Thymus (tissue), 11 donors: ENCODE results near the gene ATF6. TPM values are rescaled to one million over a fixed set of nuclear protein-coding genes. Genes with fewer than 3 reads are reported as not detected.

Experiments
- DNase-seq, 9 donors: peaks; one replicate each; pipeline ENCODE4 v3.0.0-alpha.2; 2013; ENCODE audit warnings: low spot score in 9 of 9, low read depth in 6 of 9, missing footprints in 1 of 9
- H3K27ac ChIP-seq, 2 donors: one replicate each; pipeline ENCODE4 v1.5.1; 2013; ENCODE audit warnings: control low read depth in 1 of 2, low read depth in 1 of 2, low read length in 1 of 2, mild to moderate bottlenecking in 1 of 2, moderate library complexity in 1 of 2
- H3K27me3 ChIP-seq, 2 donors: one replicate each; pipeline ENCODE4 v1.5.1; 2013; ENCODE audit warnings: low read length in 1 of 2; ENCODE audit not compliant: control insufficient read depth in 2 of 2, insufficient read depth in 1 of 2
- H3K36me3 ChIP-seq, 2 donors: one replicate each; pipeline ENCODE4 v1.5.1; 2013; ENCODE audit warnings: low read length in 1 of 2, mild to moderate bottlenecking in 1 of 2, moderate library complexity in 1 of 2; ENCODE audit not compliant: control insufficient read depth in 2 of 2, insufficient read depth in 2 of 2
- H3K4me1 ChIP-seq, 2 donors: one replicate each; pipeline ENCODE4 v1.5.1; 2013; ENCODE audit warnings: low read length in 2 of 2; ENCODE audit not compliant: control insufficient read depth in 2 of 2, insufficient read depth in 2 of 2
- H3K4me3 ChIP-seq, 2 donors: one replicate each; pipeline ENCODE4 v1.5.1; 2013; ENCODE audit warnings: low read length in 2 of 2, control low read depth in 1 of 2, mild to moderate bottlenecking in 1 of 2
- H3K9me3 ChIP-seq, 2 donors: one replicate each; pipeline ENCODE4 v1.5.1; 2013; ENCODE audit warnings: low read length in 1 of 2, mild to moderate bottlenecking in 1 of 2; ENCODE audit not compliant: control insufficient read depth in 2 of 2, insufficient read depth in 1 of 2
- WGBS: extraction: QIAGEN DNeasy Blood & Tissue Kit; methylation state at CpG from one replicate; pipeline ENCODE4 v1.1.7; 2013; 5-methylcytosine and 5-hydroxymethylcytosine counted together
- polyA plus RNA-seq: library from polyadenylated mRNA; stranded (reverse); fragments of 200-250 nt; gene quantifications from one replicate; pipeline ENCODE4 v1.2.3, GENCODE V29; 2013
- total RNA-seq: library from RNA; stranded (reverse); fragments of 120-200 nt; gene quantifications from one replicate; pipeline ENCODE4 v1.2.4, GENCODE V29; 2013
- donor health status: healthy.

ATF6 gene
- total and polyA plus RNA-seq, 2 donors, result 6.5 to 12.7 TPM

- no peaks in the 10 kb centered on the region for H3K9me3 ChIP-seq
- no peaks in the 10 kb centered on the region for H3K27me3 ChIP-seq
- 18% methylated on average over 1 of the region's 1 CpG for WGBS
- no peak for DNase-seq
- no peaks in the 10 kb centered on the region for H3K4me1 ChIP-seq
- H3K27ac ChIP-seq, result no peak overlapping the region
- no peak overlapping the region for H3K4me3 ChIP-seq
- H3K36me3 ChIP-seq, result peaks cover 3 to 7% of the 10 kb centered on the region in 2 donors
These were observed 77.0 kb downstream of the ATF6 start for GRCh38 chr1:161843156-161843555.

- DNase-seq, result no peak
- no peaks in the 10 kb centered on the region for H3K9me3 ChIP-seq
- H3K4me3 ChIP-seq, result no peak overlapping the region
- H3K27ac ChIP-seq, result no peak overlapping the region
- H3K4me1 ChIP-seq, result no peaks in the 10 kb centered on the region
- H3K36me3 ChIP-seq, result peaks cover 3 to 4% of the 10 kb centered on the region in 2 donors
- no peaks in the 10 kb centered on the region for H3K27me3 ChIP-seq
These were observed 78.6 kb downstream of the ATF6 start for GRCh38 chr1:161844696-161845095.

GRCh38 chr1:161848676-161849075 lies 82.6 kb downstream of the ATF6 start:
- H3K27ac ChIP-seq, result no peak overlapping the region
- H3K27me3 ChIP-seq, result no peaks in the 10 kb centered on the region
- WGBS, result 97% methylated on average over 1 of the region's 1 CpG
- H3K4me1 ChIP-seq, result no peaks in the 10 kb centered on the region
- H3K36me3 ChIP-seq, result peaks cover 5 to 10% of the 10 kb centered on the region in 2 donors
- no peak overlapping the region for H3K4me3 ChIP-seq
- no peaks in the 10 kb centered on the region for H3K9me3 ChIP-seq
- no peak for DNase-seq

GRCh38 chr1:161849518-161849917 lies 83.4 kb downstream of the ATF6 start:
- Histone ChIP-seq H3K9me3 (no peaks in the 10 kb centered on the region), H3K27ac (no peak overlapping the region), H3K4me1 (no peaks in the 10 kb centered on the region), H3K4me3 (no peak overlapping the region), H3K36me3 (peaks cover 5 to 16% of the 10 kb centered on the region in 2 donors), H3K27me3 (no peaks in the 10 kb centered on the region)
- no peak for DNase-seq

GRCh38 chr1:161855260-161855659 lies 89.1 kb downstream of the ATF6 start:
- peaks cover 5 to 13% of the 10 kb centered on the region in 2 donors for H3K36me3 ChIP-seq
- no peak overlapping the region for H3K4me3 ChIP-seq
- no peaks in the 10 kb centered on the region for H3K4me1 ChIP-seq
- no peaks in the 10 kb centered on the region for H3K9me3 ChIP-seq
- no peak overlapping the region for H3K27ac ChIP-seq
- no peak for DNase-seq
- 98% methylated on average over 1 of the region's 1 CpG for WGBS
- H3K27me3 ChIP-seq, result no peaks in the 10 kb centered on the region

GRCh38 chr1:161858271-161858670 lies 92.2 kb downstream of the ATF6 start:
- H3K36me3 ChIP-seq, result peaks cover under 1 to 10% of the 10 kb centered on the region in 2 donors
- no peak for DNase-seq
- no peaks in the 10 kb centered on the region for H3K4me1 ChIP-seq
- no peaks in the 10 kb centered on the region for H3K27me3 ChIP-seq
- H3K4me3 ChIP-seq, result no peak overlapping the region
- 96% methylated on average over 1 of the region's 1 CpG for WGBS
- H3K9me3 ChIP-seq, result no peaks in the 10 kb centered on the region
- no peak overlapping the region for H3K27ac ChIP-seq

GRCh38 chr1:161863549-161863948 lies 97.4 kb downstream of the ATF6 start:
- H3K36me3 ChIP-seq, result peaks cover 0 to 4% of the 10 kb centered on the region in 2 donors
- H3K9me3 ChIP-seq, result no peaks in the 10 kb centered on the region
- no peaks in the 10 kb centered on the region for H3K4me1 ChIP-seq
- H3K4me3 ChIP-seq, result no peak overlapping the region
- no peak overlapping the region for H3K27ac ChIP-seq
- no peaks in the 10 kb centered on the region for H3K27me3 ChIP-seq
- no peak for DNase-seq

- no peaks in the 10 kb centered on the region for H3K27me3 ChIP-seq
- WGBS, result 100% methylated on average over 1 of the region's 1 CpG
- H3K4me3 ChIP-seq, result no peak overlapping the region
- DNase-seq, result peak in 1 of 9 donors; percentile 24
- no peaks in the 10 kb centered on the region for H3K4me1 ChIP-seq
- H3K27ac ChIP-seq, result no peak overlapping the region
- H3K36me3 ChIP-seq, result peaks cover 0 to 4% of the 10 kb centered on the region in 2 donors
- H3K9me3 ChIP-seq, result no peaks in the 10 kb centered on the region
These were observed 98.5 kb downstream of the ATF6 start for GRCh38 chr1:161864577-161864976.

- Histone ChIP-seq H3K27ac (no peak overlapping the region), H3K36me3 (peaks cover 0 to 4% of the 10 kb centered on the region in 2 donors), H3K4me1 (no peaks in the 10 kb centered on the region), H3K27me3 (no peaks in the 10 kb centered on the region), H3K9me3 (no peaks in the 10 kb centered on the region), H3K4me3 (no peak overlapping the region)
- no peak for DNase-seq
- 96% methylated on average over 3 of the region's 3 CpGs for WGBS
These were observed 100.1 kb downstream of the ATF6 start for GRCh38 chr1:161866241-161866640.

DNA sequence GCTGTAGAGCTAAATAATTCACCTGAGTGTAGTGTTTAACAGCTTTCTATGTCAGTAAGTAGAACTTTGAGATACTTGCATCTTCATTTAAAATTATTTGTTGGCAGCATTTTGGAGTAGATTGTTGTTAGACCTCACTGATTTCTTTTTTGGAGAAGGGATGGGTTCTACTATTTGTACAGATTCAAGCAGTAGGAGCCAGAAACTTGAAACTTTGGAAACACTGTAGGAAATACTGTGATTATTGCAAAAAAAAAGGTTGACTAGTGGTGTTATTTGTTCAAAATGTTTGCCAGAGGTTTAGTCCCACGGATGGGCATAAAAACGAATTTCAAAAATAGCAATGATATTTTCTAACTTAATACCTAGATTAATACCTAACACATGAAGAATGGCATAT lies 102.7 kb downstream of the ATF6 start:
- Histone ChIP-seq H3K4me3 (no peak overlapping the region), H3K9me3 (no peaks in the 10 kb centered on the region), H3K4me1 (no peaks in the 10 kb centered on the region), H3K27ac (no peak overlapping the region), H3K36me3 (peaks cover 0 to 4% of the 10 kb centered on the region in 2 donors), H3K27me3 (no peaks in the 10 kb centered on the region)
- WGBS, result 97% methylated on average over 2 of the region's 2 CpGs
- DNase-seq, result no peak
